Amniotic epithelial cell (primary cell): Measurements from ENCODE around the gene GALNT12.
A peak's percentile ranks its signal among the peaks of the same experiment; 100 is the strongest.

ENCODE experiments used
- DNase-seq: peaks from one replicate; pipeline ENCODE4 v3.0.0-alpha.2; 2010; ENCODE audit warnings: low read depth

Gene GALNT12

GRCh38 chr9:98801969-98802371 lies 5.5 kb upstream of the GALNT12 start:
- DNase-seq, result no peak

GRCh38 chr9:98804083-98804482 lies 3.4 kb upstream of the GALNT12 start:
- DNase-seq, result peak; percentile 51

- peak; percentile 100 for DNase-seq
These were observed 1.8 kb upstream of the GALNT12 start for GRCh38 chr9:98805506-98806272.

- peak; percentile 70 for DNase-seq
These were observed 955 bp upstream of the GALNT12 start for GRCh38 chr9:98806394-98807035.

- no peak for DNase-seq
These were observed 335 bp downstream of the GALNT12 start for GRCh38 chr9:98807814-98808195.

GRCh38 chr9:98808411-98808815 lies 943 bp downstream of the GALNT12 start:
- DNase-seq, result peak; percentile 46

- no peak for DNase-seq
These were observed 1.4 kb downstream of the GALNT12 start for GRCh38 chr9:98808875-98809274.

GRCh38 chr9:98809311-98810101 lies 2.0 kb downstream of the GALNT12 start:
- peak; percentile 72 for DNase-seq

- DNase-seq, result no peak
These were observed 2.8 kb downstream of the GALNT12 start for GRCh38 chr9:98810102-98810842.

- peak; percentile 97 for DNase-seq
These were observed 3.7 kb downstream of the GALNT12 start for GRCh38 chr9:98811051-98811650.

- DNase-seq, result no peak
These were observed 8.0 kb downstream of the GALNT12 start for GRCh38 chr9:98815391-98815951.

- no peak for DNase-seq
These were observed 11.3 kb downstream of the GALNT12 start for GRCh38 chr9:98818764-98819163.

- no peak for DNase-seq
These were observed 11.8 kb downstream of the GALNT12 start for GRCh38 chr9:98819231-98819630.

- DNase-seq, result no peak
These were observed 14.4 kb downstream of the GALNT12 start for GRCh38 chr9:98821831-98822230.

- no peak for DNase-seq
These were observed 15.2 kb downstream of the GALNT12 start for GRCh38 chr9:98822661-98823060.

- no peak for DNase-seq
These were observed 16.3 kb downstream of the GALNT12 start for GRCh38 chr9:98823666-98824334.

GRCh38 chr9:98825414-98825813 lies 17.9 kb downstream of the GALNT12 start:
- no peak for DNase-seq

GRCh38 chr9:98826716-98827115 lies 19.2 kb downstream of the GALNT12 start:
- no peak for DNase-seq

GRCh38 chr9:98829766-98830165 lies 22.3 kb downstream of the GALNT12 start:
- no peak for DNase-seq

- DNase-seq, result no peak
These were observed 23.1 kb downstream of the GALNT12 start for GRCh38 chr9:98830554-98830953.

GRCh38 chr9:98831696-98832095 lies 24.2 kb downstream of the GALNT12 start:
- DNase-seq, result no peak
